MCF 10A (cell line): ENCODE results near the gene SOCS7. TPM values are rescaled to one million over a fixed set of nuclear protein-coding genes. Genes with fewer than 3 reads are reported as not detected.

Source experiments
- BruUV-seq: library from RNA; stranded (reverse); fragments of 400-500 nt; replicated peaks from 2 replicates; lab custom pipeline; 2021; lab: Mats Ljungman, UMichigan
- CTCF ChIA-PET: fragments of 300-600 bp; sonication (Branson Sonifier 250); formaldehyde crosslinking; extraction: SDS; loops from one replicate; lab custom pipeline; 2021; ENCODE audit warnings: antibody characterized with exemption, inconsistent platforms; lab: Yijun Ruan, JAX
- POLR2A ChIA-PET: fragments of 300-600, 350-650 bp; sonication (Branson Sonifier 250); formaldehyde crosslinking; extraction: SDS; loops from one replicate; lab custom pipeline; 2020; ENCODE audit warnings: antibody characterized with exemption, inconsistent platforms; lab: Yijun Ruan, JAX
- DNase-seq: peaks from one replicate; pipeline ENCODE4 v3.0.0-alpha.2; 2018; ENCODE audit not compliant: unreplicated experiment
- H3K27ac Mint-ChIP-seq: one replicate; pipeline ENCODE4 v1.8.0; 2022; ENCODE audit warnings: mild to moderate bottlenecking, low read depth, mixed read lengths; ENCODE audit not compliant: unreplicated experiment
- H3K27me3 Mint-ChIP-seq: one replicate; pipeline ENCODE4 v1.8.0; 2022; ENCODE audit warnings: mixed read lengths; ENCODE audit not compliant: insufficient read depth, unreplicated experiment
- H3K36me3 Mint-ChIP-seq: one replicate; pipeline ENCODE4 v1.8.0; 2022; ENCODE audit warnings: mild to moderate bottlenecking, moderate library complexity, mixed read lengths; ENCODE audit not compliant: insufficient read depth, unreplicated experiment
- H3K4me1 Mint-ChIP-seq: one replicate; pipeline ENCODE4 v1.8.0; 2022; ENCODE audit warnings: mixed read lengths; ENCODE audit not compliant: insufficient read depth, unreplicated experiment
- H3K4me3 Mint-ChIP-seq: one replicate; pipeline ENCODE4 v1.8.0; 2022; ENCODE audit warnings: mild to moderate bottlenecking, moderate library complexity, mixed read lengths; ENCODE audit not compliant: unreplicated experiment
- H3K9me3 Mint-ChIP-seq: one replicate; pipeline ENCODE4 v1.8.0; 2022; ENCODE audit warnings: mixed read lengths; ENCODE audit not compliant: unreplicated experiment
- CTCF ChIP-seq: fragments of 200-600 bp; IDR thresholded peaks from one replicate; pipeline ENCODE4 v1.8.0; 2022; ENCODE audit warnings: antibody characterized with exemption, mild to moderate bottlenecking; ENCODE audit not compliant: unreplicated experiment
- intact Hi-C: fragments of 100-400 bp; cut with micrococcal nuclease; formaldehyde crosslinking; loops from 2 replicates; pipeline ENCODE4 v1.14.1; 2022
- total RNA-seq: library from RNA; stranded (reverse); gene quantifications from 2 replicates; pipeline ENCODE4 v1.2.3, GENCODE V29; 2022

Gene SOCS7
- total RNA-seq, 1 experiment from 2014 or later, result 26.2 TPM

- no peaks in the 10 kb centered on the region for H3K27me3 Mint-ChIP-seq
- CTCF ChIA-PET, result interaction anchor here (0.9 to 2.2 kb wide), 3 partner anchors 19 to 46 kb away, joined by 3 to 11 read pairs (median 4); no protein-coding TSS in a partner anchor
- H3K4me1 Mint-ChIP-seq, result no peaks in the 10 kb centered on the region
- no peak for DNase-seq
- no peak for TF ChIP-seq CTCF
- no peaks in the 10 kb centered on the region for H3K9me3 Mint-ChIP-seq
- POLR2A ChIA-PET, result interaction anchor here (0.7 kb wide), 1 partner anchor 778 kb away, joined by 6 read pairs; no protein-coding TSS in a partner anchor
- no peak overlapping the region for H3K27ac Mint-ChIP-seq
- no TSS peak for BruUV-seq
- intact Hi-C loops, result no loop called here
- no peak overlapping the region for H3K4me3 Mint-ChIP-seq
- H3K36me3 Mint-ChIP-seq, result peaks cover 46% of the 10 kb centered on the region
Observed at GRCh38 chr17:38395090-38395489, 43.4 kb downstream of the SOCS7 start.

- no peak for TF ChIP-seq CTCF
- CTCF ChIA-PET, result interaction anchor here (1.1 kb wide), 1 partner anchor 17 kb away, joined by 6 read pairs; no protein-coding TSS in a partner anchor
- intact Hi-C loops, result no loop called here
- Mint-ChIP-seq H3K4me3 (no peak overlapping the region), H3K27ac (no peak overlapping the region), H3K4me1 (no peaks in the 10 kb centered on the region), H3K36me3 (peaks cover 56% of the 10 kb centered on the region), H3K27me3 (no peaks in the 10 kb centered on the region), H3K9me3 (no peaks in the 10 kb centered on the region)
- no peak for DNase-seq
- no TSS peak for BruUV-seq
- POLR2A ChIA-PET, result no interaction called here
Observed at GRCh38 chr17:38397227-38397626, 45.6 kb downstream of the SOCS7 start.

- no TSS peak for BruUV-seq
- no peaks in the 10 kb centered on the region for H3K4me1 Mint-ChIP-seq
- no peak overlapping the region for H3K4me3 Mint-ChIP-seq
- TF ChIP-seq CTCF, result no peak
- no peaks in the 10 kb centered on the region for H3K9me3 Mint-ChIP-seq
- intact Hi-C loops, result no loop called here
- ChIA-PET POLR2A (no interaction called here), CTCF (no interaction called here)
- H3K36me3 Mint-ChIP-seq, result peaks cover 40% of the 10 kb centered on the region
- H3K27me3 Mint-ChIP-seq, result no peaks in the 10 kb centered on the region
- no peak for DNase-seq
- no peak overlapping the region for H3K27ac Mint-ChIP-seq
Observed at GRCh38 chr17:38400286-38400685, 48.6 kb downstream of the SOCS7 start.

- H3K27ac Mint-ChIP-seq, result no peak overlapping the region
- H3K36me3 Mint-ChIP-seq, result peaks cover 29% of the 10 kb centered on the region
- ChIA-PET CTCF (interaction anchor here (1.0 to 2.2 kb wide), 2 partner anchors 11 to 52 kb away, joined by 4 to 6 read pairs; no protein-coding TSS in a partner anchor), POLR2A (interaction anchor here (0.9 kb wide), 1 partner anchor 13 kb away, joined by 3 read pairs; no protein-coding TSS in a partner anchor)
- intact Hi-C loops, result no loop called here
- H3K9me3 Mint-ChIP-seq, result no peaks in the 10 kb centered on the region
- H3K4me3 Mint-ChIP-seq, result no peak overlapping the region
- no peak for TF ChIP-seq CTCF
- TSS peak; percentile 14 for BruUV-seq
- no peak for DNase-seq
- H3K4me1 Mint-ChIP-seq, result no peaks in the 10 kb centered on the region
- H3K27me3 Mint-ChIP-seq, result no peaks in the 10 kb centered on the region
Observed at GRCh38 chr17:38401459-38401858, 49.8 kb downstream of the SOCS7 start.
